ENCODE data around the gene ASH1L.

- no peak for TF ChIP-seq CTCF (IDR thresholded peaks at IDR 0.05)
- TF ChIP-seq POLR2A (IDR thresholded peaks at IDR 0.05; ENCODE audit: low read depth): no peak
These were observed 138.5 kb downstream of the ASH1L start for GRCh38 chr1:155424091-155424490.
